Ramos (cell line): ENCODE measurements around the gene DIP2B.
"Not testable (repeated sequence)": the region's sequence is repeated elsewhere in the genome, so short reads cannot be mapped to it uniquely, and the experiment has no call there.

Experiments
- in situ Hi-C: fragments of 300-500 bp; cut with MboI; formaldehyde crosslinking; loops from one replicate; pipeline ENCODE4 v1.14.3; 2022; ENCODE audit warnings: low sequenced_read_pairs; ENCODE audit not compliant: unreplicated experiment

The DIP2B gene

GRCh38 chr12:50504798-50505674, at the start of gene DIP2B:
TSS of gene DIP2B (plus strand) at chr12:50504985. CDS start at chr12:50505141, 156 bp downstream.
- in situ Hi-C loops: loop anchor here (5.0 kb wide), 1 partner anchor 137 kb away; no protein-coding TSS in a partner anchor

GRCh38 chr12:50458606-50459005, 46.2 kb upstream of the DIP2B start:
- in situ Hi-C loops: no loop called here

- in situ Hi-C loops: no loop called here
Observed at GRCh38 chr12:50467439-50467838, 37.3 kb upstream of the DIP2B start.

- in situ Hi-C loops: no loop called here
Observed at GRCh38 chr12:50477241-50477832, 27.4 kb upstream of the DIP2B start.

GRCh38 chr12:50482571-50482970, 22.2 kb upstream of the DIP2B start:
- in situ Hi-C loops: no loop called here

GRCh38 chr12:50483488-50483887, 21.3 kb upstream of the DIP2B start:
- in situ Hi-C loops: no loop called here

- in situ Hi-C loops: no loop called here
Observed at GRCh38 chr12:50488801-50489200, 16.0 kb upstream of the DIP2B start.

- in situ Hi-C loops: not testable (repeated sequence)
Observed at GRCh38 chr12:50498119-50498518, 6.7 kb upstream of the DIP2B start.

- in situ Hi-C loops: no loop called here
Observed at GRCh38 chr12:50505675-50506530, 1.1 kb downstream of the DIP2B start.

- in situ Hi-C loops: no loop called here
Observed at GRCh38 chr12:50506753-50507473, 2.1 kb downstream of the DIP2B start.

- in situ Hi-C loops: no loop called here
Observed at GRCh38 chr12:50507474-50507838, 2.7 kb downstream of the DIP2B start.

GRCh38 chr12:50507930-50508329, 3.1 kb downstream of the DIP2B start:
- in situ Hi-C loops: no loop called here

GRCh38 chr12:50508414-50508813, 3.6 kb downstream of the DIP2B start:
- in situ Hi-C loops: no loop called here

GRCh38 chr12:50508970-50509663, 4.3 kb downstream of the DIP2B start:
- in situ Hi-C loops: no loop called here

GRCh38 chr12:50514526-50515276, 9.9 kb downstream of the DIP2B start:
- in situ Hi-C loops: no loop called here

GRCh38 chr12:50515587-50515986, 10.8 kb downstream of the DIP2B start:
- in situ Hi-C loops: no loop called here

- in situ Hi-C loops: no loop called here
Observed at GRCh38 chr12:50517421-50518048, 12.8 kb downstream of the DIP2B start.

- in situ Hi-C loops: no loop called here
Observed at GRCh38 chr12:50518090-50518489, 13.3 kb downstream of the DIP2B start.
